OCI-LY7 (cell line): ENCODE results near the gene RELN.

Experiments used
- CTCF ChIP-seq: fragments of 200-600 bp; sonication (generic); conservative IDR thresholded peaks from 2 replicates; pipeline ENCODE4 v1.5.1; 2014; ENCODE audit warnings: mild to moderate bottlenecking, antibody characterized with exemption, low read length, moderate library complexity, mixed read lengths
- EZH2phosphoT487 ChIP-seq: fragments of 200-600 bp; sonication (generic); IDR thresholded peaks from 2 replicates; pipeline ENCODE4 v1.6.1; 2018; ENCODE audit warnings: low read depth, borderline replicate concordance, mild to moderate bottlenecking, mixed run types, antibody characterized with exemption, low read length, moderate library complexity, mixed read lengths

DNA sequence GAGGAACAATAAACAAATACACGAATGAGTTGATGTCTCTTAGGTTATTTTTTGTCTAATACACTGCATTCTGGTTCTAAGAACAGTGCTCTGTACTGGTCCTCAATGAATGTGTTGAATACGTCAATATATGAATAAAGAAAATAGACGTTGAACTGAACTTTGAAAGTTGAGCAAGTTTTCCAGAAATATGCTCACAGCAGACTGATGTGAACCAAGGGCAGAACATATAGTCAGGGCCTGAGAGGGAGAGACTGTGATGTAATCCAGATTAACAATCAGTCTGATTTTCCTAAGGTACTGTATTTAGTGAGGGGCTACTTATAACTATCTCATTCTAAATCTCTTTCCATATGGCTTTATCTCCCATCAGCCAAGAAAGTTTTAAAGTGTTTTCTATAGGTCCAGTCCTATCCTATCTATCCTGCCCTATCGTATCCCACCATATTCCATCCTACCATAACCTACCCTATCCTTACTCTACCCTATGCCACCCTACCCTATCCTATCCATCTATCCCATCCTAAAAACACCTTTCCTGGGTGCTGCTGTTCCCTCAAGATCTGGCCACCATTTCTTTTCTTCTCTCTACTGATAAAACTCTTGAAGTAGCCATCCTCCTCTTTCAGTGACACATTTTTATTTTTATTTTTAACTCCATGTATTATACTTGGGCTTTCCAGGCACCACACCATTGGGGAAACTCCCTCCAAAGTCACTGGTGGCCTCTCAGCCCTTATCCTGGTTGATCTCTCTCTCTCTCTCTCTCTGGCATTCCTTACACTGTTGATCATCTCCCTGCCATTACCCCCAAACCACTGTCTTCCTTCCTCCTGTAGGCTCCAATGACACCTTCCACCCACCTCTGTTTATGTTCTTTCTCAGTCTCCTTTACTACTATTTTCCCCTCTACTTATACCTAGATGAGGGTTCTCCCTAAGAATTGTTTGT, 331.1 kb downstream of the RELN start:
- TF ChIP-seq CTCF (no peak), EZH2phosphoT487 (no peak)
